Inferior parietal cortex (tissue), 1 donor: ENCODE results near the gene NUP43.
"Not testable (repeated sequence)": the region's sequence is repeated elsewhere in the genome, so short reads cannot be mapped to it uniquely, and the experiment has no call there.

Experiments
- DNase-seq: peaks from one replicate; pipeline ENCODE4 v3.0.0-alpha.2; 2016; ENCODE audit errors: extremely low spot score

Gene NUP43

DNA sequence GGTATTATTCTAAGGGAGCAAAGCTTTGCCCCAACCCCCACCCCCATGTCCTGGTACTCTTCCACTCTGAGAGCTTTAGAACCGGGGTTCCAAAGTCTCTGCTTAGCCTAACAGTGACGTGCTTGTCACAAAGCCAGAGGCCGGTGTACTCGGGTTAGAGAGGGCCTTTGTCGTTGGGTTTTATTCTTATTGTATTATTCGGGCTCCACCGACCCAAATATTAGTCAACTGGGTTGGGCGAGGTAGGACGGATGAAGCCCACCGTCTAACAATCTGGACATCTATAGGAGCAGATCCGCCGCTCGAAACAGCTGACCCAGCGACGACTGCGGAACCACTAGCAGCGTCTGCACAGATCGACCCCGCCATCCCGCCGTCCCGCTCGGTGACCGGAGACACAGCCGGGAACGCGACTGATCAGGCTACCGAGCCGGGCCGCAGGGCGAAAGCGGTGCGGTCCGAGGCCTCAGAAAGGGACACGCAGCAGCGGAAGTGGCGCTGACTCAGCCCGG lies 2.8 kb upstream of the NUP43 start:
- not testable (repeated sequence) for DNase-seq

DNA sequence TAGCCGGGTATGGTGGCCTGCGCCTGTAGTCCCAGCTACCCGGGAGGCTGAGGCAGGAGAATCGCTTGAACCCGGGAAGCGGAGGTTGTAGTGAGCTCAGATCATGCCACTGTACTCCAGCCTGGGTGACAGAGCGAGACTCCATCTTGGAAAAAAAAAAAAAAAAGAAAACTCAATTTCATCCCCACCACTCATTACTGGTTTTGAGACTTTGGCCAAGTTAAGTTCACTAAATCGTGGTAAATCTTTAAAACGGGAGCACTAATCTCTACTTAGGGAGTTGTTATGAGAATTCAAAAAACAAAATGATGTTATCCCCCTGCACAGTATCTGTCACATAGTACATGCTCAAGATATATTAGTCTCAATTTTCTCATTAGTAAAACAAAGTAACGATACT lies 1.1 kb downstream of the NUP43 start:
- DNase-seq, result not testable (repeated sequence)

DNA sequence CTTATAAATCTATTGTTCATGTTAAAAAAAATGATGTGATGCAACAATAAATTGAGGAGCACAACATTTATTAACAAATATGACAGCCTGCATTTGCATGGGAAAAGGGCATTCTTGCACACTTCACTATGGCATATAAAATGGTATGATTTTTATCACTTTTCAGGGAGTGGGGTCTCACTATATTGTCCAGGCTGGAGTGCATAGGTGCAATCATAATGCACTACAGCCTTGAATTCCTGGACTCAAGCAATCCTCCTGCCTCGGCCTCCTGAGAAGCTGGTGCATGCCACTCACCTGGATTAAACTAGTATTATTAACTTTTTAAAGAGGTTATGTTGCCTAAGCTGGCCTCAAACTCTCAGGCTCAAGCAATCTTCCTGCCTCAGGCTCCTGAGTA lies 11.4 kb downstream of the NUP43 start:
- no peak for DNase-seq

DNA sequence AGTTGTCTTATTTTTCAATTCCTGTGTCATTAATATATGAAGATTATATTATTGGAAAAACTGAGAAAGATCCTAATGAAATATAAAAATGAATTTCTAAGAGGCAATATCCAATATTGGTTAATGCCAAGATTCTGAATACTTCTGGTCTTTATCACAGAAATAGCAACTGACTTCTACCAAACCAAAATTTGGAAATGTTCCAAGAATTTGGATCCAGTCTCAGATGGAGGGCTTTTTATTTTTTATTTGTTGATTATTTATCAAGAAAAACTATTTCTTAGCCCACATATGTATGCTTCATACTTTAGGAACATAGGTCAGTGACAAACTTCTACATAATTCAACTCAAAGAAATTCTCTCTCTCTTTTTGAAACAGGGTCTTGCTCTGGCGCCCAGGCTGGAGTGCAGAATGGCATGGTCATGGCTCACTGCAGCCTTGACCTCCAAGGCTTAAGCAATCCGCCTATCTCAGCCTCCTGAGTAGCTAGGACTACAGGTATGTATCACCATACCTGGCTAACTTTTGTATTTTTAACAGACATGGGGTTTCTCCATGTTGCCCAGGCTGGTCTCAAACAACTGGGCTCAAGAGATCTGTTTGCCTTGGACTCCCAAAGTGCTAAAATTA lies 13.1 kb downstream of the NUP43 start:
- DNase-seq, result no peak

DNA sequence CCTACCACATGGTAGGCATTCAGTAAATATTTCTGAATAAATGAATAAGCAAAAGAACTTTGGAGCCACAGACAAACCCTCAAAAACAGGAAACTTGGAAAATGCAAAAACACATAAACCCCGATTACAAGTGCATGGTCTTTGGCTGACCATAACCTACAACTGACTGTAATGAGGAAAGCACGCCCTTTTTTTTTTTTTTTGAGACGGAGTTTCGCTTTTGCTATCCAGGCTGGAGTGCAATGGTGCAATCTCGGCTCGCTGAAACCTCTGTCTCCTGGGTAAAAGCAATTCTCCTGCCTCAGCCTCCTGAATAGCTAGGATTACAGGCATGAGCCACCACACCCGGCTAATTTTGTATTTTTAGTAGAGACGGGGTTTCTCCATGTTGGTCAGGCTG lies 16.5 kb downstream of the NUP43 start:
- DNase-seq, result no peak

DNA sequence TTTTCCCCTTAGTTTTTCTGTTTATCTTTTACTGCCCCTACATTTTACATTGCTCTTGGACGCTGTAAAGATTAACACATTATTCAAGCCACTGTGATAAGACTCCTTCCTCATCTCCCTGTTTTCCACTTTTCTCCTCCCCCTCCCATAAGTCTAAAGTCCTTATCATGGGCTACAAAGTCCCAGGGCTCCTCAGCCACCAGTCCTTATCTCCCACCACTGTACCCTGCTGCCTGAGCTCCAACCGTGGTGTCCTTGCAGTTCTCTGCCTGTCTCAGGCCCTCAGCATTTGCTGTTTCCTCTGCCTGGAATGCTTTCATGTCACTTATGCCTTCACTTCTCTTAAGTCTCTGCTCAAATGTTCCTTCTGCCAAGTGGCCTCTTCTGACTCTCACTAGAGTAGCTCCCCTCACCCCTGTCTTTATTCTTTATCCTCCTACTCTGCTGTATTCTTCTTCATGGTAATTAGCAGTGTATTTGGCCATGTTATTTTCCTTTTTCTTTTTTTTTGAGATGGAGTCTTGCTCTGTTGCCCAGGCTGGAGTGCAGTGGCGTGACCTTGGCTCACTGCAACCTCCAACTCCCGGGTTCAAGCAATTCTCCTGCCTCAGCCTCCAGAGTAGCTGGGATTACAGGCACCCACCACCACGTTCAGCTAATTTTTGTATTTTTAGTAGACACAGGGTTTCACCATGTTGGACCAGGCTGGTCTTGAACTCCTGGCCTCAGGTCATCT lies 17.7 kb downstream of the NUP43 start:
- peak; percentile 36 for DNase-seq

DNA sequence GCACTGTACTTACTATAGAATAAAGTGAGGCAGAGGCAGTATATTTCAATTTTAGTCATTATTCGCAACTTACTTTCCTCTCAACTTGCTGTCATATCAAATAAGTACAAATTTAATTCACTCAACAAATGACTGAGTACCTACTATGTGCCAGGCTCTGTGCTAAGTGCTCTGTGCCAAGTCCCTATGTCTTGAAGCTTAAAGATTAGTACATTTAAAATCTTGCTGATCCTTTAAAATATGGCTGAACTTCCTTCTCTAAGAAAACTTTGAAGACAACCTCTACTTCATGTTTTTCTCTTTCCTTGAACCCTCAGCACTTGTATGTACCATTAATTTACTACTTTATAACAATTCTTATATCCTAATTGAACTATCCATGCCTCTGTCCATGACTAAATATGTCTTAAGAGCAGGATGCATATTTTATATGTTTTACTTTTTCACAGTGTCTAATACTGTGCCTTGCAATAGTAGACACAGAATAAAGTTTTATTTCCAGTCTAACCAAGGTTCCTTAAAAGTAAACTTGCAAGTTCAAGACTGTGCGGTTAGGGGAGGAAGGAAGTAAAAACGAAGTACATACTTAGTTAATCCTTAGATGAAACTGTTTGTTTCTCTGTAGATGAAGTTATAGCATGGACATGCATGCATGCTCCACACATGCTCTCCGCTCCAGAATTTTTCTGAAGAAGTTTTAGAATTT lies 18.4 kb downstream of the NUP43 start:
- DNase-seq, result peak; percentile 12

DNA sequence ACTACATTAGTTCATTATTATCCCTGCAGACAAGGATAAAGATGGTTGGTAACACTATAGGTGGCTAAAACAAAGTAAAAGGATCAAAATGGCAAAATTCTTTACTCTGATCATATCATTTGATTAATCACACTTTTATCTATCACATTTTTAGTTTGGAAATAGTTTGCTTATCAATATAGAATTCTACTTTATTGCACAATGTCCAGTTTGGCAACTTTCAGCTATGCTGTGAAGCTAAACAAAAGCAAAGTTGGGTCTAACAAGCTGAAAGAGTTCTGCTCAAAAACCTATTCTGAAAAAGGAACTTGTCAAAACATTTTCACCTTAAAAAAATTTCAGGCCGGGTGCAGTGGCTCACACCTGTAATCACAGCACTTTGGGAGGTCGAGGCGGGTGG lies 20.5 kb downstream of the NUP43 start:
- no peak for DNase-seq

DNA sequence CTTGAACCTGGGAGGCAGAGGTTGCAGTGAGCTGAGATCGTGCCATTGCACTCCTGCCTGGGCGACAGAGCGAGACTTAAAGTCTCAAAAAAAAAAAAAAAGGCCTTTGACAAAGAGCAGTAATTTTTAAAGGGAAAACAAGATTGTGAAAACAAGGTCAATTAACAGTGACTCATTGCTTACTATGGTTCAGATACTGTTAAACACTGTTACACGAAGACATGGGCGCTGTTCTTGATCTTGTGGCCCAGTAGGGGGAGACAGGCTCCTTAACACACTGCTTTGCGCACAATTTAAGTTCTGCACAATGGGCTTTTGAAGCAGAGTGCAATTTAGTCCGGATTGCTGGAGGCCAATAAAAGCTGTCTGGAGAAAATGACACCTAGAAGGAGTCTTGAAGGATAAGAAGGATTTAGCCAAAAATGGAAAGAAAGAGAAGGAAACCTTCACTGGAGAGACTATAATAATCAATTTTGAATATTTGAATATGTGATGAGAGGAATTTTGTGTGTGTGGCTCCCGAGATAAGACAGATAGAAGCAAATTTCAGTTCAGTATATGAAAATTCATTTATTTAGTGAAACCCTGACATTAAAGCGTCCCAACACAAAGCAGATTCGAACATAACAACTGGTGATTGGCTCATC lies 22.4 kb downstream of the NUP43 start:
- peak; percentile 84 for DNase-seq

DNA sequence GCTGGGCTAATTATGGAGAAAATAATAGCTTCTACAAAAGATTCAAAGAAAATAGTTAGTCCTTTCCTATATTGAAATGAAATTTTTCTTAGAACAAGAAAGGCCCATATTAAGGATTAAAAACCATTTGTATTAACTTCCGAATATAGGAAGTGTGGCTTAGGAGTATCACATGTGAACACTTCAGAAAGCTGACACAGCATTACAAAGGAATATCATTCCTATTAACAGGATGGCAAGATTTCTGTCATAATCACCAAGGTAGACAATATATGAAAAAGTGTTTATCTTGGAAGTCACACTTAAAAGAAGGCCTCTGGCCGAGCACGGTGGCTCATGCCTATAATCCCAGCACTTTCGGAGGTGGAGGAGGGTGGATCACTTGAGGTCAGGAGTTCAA lies 23.1 kb downstream of the NUP43 start:
- no peak for DNase-seq

DNA sequence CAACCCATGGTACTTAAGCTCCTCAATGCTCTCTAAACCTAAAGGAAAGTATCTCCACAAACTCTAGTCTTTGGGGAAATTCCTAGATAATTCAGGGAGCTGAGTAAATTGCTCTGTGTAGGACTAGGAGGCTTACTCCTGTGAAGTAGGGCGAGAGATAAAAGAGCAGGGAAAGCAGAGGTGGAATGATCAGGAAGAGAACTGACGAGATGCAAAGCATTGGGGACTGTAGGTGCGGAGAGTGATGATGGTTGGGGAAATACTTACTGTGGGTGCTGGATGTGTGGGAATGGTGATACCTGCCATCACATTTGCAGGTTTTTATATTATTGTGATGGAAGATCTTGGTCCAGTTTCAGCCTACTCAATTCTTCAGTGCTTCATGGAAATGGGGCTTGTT lies 26.8 kb downstream of the NUP43 start:
- DNase-seq, result no peak

DNA sequence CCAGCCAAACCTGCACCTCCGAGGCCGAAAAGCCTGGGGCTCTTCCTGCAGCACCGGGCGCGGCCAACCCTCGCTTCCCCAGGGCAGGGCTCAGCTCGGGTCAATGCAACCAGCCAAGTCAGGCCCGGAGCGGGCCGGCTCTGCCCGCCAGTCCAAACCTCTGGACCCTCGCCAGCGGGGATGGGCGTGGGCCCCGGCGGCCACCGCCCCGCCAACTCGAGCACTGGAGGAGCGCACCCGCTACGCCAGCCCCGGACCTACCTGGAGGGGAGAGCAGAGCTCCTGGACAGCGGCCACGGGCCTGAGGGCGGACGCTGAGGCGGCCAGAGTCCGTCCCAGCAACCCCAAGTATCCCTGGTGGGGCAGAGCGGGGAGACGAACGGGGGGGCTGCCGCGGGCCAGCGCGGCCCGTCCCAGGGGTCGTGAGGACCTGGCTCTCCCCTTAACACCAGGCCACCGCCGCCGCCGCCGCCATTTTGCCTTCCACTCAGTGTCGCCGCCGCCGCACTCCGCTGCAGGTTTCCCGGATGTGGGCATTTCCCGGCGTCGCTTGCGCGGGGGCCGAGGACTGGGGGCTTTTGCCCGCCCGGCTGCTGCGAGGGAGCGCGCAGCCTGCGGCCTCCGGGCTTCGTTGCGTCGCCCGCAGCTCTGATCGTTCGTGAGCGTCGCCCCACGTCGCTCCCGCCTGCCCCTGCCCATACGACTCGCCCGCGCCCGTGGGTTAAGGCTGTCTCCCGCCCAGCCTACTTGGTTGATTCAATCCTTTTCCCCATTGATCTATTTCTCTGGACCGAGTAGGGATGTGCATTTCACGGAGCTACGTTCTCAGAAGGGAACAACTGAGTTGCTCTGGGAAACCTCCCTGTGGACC lies 28.5 kb downstream of the NUP43 start, which contains the start of gene LATS1:
LATS1 (minus strand) TSS at position 514 of the 871 bp plus-strand sequence. CDS start 15,975 bp downstream, outside the sequence.
- DNase-seq, result peak; percentile 91

DNA sequence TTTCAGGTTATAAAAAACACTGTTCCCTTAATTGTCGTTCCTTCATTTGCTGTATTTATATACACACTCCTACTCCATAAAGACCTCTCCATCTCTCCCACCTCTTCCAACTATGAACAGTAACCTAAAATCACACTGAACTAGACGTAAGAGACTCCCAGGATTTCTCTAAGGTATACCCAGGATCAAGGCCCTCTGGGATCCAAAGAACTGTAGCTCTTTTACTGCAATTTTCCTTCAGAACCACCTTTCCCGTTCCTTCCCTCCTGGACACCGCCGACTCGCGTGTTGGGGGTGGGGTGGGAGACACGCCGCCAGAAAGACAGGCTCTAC lies 29.1 kb downstream of the NUP43 start:
- DNase-seq, result peak; percentile 56

DNA sequence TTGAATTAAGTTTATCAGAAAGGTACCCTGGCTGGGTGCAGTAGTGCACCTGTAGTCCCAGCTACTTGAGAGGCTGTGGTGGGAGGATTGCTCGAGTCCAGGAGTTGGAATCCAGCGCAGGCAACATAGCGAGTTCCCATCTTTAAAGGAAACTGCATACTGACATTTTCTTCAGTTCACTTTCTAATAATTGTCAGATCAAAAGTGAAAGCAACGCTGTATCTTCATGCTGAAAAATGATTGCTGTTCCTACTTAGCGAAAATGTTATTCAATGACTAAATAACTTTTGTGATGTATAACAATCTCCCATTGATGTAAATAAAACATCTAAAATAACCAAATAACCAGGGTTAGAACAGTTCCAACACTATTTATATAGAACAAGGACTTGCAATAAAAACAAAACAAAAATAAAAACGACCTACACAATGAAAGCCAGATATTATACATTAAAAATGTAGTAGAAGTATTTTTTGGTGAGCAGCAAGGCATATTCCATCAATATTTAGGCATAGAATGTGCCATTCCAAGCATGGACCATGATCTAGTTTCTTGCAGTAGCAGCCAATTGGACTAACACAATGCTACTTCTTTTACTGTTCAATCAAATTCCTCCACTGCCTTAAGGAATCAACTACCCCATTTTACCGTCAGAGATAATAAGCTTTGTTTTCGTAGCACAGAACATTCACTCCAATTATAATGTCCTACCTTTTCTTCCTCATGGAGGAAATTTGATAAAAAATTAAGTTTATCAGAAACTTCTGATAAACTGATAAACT lies 30.0 kb downstream of the NUP43 start:
- DNase-seq, result no peak

DNA sequence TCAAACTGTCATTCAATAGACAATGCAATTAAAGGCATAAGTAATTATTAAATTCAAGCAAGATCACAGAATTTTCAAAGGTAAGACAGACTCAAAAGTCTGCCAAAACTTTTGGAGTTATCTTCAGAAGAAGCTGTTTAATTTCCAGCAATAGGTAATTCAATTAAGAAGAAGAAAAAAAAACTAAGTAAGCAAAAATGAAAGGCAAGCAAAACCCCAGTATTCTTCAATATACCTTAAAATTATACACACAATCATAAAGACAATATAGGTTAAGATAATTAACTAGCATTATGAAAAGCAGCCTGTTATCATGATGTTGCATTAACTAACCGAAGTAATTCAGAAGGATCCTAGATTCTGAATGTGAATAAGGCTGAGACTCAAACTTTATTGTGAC lies 31.9 kb downstream of the NUP43 start:
- DNase-seq, result no peak

DNA sequence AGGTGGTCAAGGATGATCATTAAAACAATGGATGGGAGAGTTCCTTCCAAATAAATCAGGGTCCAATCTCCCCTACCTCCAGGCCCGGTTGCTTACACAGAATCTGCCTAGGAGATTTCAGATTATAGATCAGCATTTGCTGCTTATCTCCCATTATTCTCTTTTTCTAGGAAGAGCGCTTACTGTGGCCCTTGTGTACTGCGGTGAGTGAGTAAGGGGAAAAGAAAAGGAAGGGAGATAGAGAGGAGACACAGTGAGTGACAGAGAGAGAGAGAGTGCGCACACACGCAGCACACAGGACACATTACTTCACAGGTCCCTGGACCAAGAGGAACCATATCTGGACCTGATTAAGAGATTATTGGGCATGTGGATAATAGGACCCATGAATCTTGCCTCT lies 34.6 kb downstream of the NUP43 start:
- no peak for DNase-seq

DNA sequence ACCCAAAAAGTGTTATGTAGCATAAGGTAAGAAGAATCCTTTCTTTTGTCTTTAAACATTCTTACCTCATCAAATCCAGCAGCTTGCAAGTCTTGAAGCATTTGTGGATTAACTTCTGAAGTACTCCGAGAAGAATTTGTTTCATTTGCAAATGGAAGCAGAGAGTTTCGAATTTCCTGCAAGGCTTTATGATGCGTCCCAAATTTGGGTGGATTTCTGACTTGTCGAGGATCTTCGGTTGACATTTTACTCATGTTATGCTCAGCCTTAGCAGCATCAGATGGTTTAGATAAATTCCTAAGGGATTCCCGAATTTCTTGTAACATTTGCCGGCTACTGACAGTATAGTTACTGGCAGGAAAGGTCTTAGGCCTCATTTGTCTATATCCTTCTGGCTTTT lies 44.6 kb downstream of the NUP43 start:
- DNase-seq, result no peak

DNA sequence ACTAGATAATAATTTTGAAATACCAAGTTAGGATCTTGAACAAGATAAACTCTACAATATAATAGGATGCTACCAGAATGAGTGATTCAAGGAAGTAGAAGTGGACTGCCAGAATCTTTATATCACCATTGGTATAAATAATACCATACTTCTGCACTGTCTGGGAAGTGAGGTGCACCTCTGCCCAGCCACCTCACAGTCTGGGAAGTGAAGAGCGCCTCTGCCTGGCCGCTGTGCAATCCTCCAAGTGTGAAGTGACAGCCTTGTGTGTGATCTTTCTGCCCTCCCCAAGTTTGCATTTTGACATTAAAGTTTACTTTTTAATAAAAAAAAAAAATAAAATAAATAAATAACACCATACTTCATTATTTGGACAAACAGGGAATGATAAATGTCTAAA lies 47.2 kb downstream of the NUP43 start:
- DNase-seq, result no peak

DNA sequence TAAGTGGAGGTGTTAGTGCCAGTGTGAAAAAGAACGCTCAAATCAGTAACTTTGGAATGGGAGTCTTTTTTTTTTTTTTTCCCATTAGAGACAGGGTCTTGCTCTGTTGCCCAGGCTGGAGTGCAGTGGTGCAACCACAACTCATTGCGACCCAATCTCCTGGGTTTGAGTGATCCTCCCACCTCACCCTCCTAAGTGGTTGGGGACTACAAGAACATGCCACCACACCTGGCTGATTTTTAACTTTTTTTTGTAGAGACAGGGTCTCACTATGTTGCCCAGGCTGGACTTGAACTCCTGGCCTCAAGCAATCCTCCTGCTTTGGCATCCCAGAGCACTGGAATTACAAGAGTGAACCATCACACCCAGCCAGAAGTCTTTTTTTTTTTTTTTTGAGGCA lies 48.2 kb downstream of the NUP43 start:
- DNase-seq, result no peak

DNA sequence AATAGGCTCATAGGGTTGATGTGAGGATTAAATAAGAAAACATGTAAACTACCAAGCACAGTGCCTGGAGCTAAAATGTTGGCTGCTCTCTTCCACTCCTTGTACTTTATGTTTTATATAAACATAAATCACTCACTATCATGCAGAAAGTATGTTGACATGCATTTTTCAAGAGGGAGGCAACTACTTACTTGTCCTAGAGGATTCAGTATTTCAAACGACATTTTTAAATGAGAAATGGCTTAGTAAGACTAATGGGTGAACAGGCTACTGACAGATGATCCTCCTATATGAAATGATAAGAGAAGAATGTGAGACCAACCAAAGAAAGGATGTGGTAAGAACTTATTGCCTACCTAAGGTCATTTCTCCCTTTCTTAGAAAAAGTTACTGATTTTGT lies 49.4 kb downstream of the NUP43 start:
- no peak for DNase-seq

DNA sequence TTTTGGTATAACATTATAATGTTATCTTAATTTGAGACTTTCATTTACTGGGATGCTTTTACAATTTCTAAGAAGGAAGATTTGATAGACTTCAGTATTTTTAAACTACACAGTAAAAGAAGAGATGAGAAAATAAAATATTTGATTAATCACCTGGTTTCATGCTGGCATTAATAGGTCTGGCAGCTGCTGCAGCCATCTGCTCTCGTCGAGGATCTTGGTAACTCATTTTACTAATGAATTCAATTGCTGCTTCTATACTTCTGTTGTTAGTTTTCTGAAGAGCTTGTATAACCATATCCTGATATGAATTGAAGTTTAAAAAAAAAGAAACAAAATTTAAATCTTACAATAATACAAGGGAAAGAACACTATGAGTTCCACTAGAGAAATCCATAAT lies 51.4 kb downstream of the NUP43 start:
- DNase-seq, result no peak
